ENCODE measurements around the gene GON7. TPM values are rescaled to one million over a fixed set of nuclear protein-coding genes. Genes with fewer than 3 reads are reported as not detected.

GON7 gene
- total RNA-seq, 4 donors from 2014 or later, result 8.9 to 12.7 (median 11.5) TPM

DNA sequence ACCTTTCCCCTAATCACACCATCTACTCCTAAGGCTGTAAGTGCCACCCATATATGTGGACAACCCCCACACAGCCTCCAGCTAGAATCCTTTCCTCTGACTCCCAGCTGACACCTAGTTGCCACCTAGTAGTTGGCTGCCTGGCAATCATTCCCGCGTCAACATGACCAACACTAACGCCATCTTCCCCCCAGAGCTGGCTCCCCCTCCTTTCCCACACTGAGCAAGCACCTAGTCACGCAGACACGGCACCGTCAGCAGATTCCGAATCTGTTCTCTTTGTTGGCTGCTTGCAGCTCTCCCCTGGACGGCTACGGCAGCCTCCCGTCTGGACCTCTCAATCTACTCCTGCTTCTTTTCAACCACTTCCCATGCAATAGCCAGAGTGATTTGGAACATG, 27.9 kb upstream of the GON7 start:
- TF ChIP-seq, protein P1, sequence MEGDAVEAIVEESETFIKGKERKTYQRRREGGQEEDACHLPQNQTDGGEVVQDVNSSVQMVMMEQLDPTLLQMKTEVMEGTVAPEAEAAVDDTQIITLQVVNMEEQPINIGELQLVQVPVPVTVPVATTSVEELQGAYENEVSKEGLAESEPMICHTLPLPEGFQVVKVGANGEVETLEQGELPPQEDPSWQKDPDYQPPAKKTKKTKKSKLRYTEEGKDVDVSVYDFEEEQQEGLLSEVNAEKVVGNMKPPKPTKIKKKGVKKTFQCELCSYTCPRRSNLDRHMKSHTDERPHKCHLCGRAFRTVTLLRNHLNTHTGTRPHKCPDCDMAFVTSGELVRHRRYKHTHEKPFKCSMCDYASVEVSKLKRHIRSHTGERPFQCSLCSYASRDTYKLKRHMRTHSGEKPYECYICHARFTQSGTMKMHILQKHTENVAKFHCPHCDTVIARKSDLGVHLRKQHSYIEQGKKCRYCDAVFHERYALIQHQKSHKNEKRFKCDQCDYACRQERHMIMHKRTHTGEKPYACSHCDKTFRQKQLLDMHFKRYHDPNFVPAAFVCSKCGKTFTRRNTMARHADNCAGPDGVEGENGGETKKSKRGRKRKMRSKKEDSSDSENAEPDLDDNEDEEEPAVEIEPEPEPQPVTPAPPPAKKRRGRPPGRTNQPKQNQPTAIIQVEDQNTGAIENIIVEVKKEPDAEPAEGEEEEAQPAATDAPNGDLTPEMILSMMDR (IDR thresholded peaks at IDR 0.05; ENCODE audit: low read depth), result no peak

DNA sequence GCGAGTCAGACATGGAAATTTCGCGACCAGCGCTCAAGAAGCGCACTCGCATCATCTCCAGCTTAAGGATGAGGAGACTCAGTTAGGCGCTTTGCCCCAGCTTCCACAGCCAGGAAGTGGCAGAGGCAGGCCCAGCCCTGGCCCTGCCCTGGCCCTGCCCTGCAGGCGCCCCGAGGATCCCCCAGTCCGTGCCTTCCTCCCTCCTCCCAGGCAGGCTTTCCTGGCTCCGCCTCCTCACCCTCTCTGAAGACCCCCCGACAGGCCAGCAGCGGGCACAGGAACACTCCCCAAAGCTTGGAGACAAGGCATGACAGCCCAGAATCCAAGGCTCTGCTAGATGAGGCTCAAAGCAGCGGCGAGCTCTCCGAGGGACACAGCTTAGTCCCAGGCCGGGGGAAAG, 25.3 kb upstream of the GON7 start:
- TF ChIP-seq, protein P1 (IDR thresholded peaks at IDR 0.05; ENCODE audit: low read depth), result no peak

DNA sequence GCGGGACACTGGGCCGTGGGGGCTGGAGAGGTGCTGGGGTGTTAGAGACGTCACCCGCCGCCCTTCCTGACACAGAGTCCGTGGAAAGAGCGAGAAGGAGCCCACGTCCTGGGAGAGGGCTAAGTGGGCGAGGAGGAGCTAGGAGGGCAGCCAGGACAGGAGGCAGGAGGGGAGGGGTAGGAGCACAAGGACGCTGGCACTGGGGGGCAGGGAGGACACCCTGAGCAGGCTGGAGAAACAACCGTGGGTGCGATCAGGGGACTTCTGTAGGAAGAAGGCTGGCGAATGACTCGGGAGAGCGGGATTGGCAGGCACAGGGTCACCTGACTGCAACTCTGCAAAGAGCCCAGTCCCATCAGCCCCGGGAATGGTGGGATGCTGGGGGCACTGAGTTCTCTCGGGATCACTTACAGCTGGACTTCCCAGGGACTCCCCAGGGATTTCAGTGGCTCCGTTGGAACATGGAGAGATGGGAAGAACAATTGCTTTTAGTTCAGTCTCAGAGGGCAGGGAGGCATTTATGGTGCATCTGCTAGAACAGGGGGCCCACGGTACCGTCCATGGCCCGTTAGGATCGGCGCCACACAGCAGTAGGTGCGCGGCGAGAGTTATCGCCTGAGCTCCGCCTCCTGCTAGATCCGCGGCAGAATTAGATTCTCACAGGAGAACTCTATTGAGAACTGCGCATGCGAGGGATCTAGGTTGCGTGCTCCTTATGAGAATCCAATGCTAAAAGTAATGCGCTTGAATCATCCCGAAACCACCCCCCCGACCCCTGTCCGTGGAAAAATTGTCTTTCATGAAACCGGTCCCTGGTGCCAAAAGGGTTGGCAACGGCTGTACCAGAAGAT, 24.5 kb upstream of the GON7 start:
- TF ChIP-seq, protein P1 (IDR thresholded peaks at IDR 0.05; ENCODE audit: low read depth), result no peak

DNA sequence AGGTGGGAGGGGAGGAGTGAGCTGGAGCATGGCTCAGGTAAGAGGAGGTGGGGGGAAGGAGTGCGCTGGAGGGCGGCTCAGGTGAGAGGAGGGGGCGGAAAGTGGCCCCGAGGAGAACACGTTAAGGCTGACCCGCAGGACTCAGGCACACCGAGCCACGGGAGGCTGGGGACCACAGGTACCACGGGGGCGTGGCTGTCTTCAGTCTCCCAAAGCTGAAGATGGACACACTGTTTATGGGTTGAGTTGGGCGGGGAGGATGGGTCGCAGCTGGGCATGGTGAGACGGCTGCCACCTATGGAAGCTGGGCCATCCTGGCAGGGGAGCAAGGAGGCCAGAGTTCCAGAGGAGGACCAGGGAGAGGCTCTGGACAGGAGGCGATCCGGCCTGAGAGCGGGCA, 23.7 kb upstream of the GON7 start:
- TF ChIP-seq, protein P1 (IDR thresholded peaks at IDR 0.05; ENCODE audit: low read depth), result no peak

DNA sequence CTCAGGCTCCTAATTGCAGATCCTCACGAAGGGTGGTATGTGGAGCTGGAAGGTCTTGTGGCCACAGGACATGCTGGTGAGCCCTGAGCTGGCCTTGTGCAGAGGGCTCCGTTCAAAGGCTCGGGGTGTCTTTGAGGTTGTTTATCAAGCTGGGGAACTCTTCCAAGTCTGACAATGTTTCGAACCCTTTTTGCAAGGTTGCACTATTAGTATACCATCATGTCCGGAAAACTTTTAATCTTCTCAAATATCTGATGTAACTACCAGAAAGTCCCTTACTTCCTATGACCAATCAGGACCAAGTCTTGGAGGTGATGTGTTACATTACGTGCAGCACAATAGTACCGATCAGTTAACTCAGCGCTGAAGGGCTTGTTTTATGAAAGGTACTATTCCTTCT, 21.7 kb upstream of the GON7 start:
- TF ChIP-seq, protein P1 (IDR thresholded peaks at IDR 0.05; ENCODE audit: low read depth), result no peak

DNA sequence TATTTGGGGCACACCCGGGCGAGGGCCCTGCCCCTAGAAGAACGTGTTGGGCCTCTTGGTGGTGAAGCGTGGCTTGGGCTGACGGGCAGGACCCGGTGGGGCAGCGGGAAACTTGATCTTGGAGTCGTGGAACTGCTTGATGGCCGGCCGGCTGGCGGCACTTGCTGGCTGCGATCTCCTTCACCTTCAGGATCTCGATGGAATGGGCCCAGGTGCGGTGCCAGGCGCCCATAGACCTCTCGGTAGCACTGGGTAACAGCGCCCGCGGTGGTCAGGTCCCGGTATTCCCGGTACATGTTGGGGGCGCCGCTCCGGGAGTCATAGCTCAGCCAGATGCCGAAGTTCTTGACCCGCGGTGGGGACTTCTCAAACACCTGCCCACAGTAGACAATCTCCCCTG, 16.7 kb upstream of the GON7 start:
- TF ChIP-seq, protein P1 (IDR thresholded peaks at IDR 0.05; ENCODE audit: low read depth), result no peak

DNA sequence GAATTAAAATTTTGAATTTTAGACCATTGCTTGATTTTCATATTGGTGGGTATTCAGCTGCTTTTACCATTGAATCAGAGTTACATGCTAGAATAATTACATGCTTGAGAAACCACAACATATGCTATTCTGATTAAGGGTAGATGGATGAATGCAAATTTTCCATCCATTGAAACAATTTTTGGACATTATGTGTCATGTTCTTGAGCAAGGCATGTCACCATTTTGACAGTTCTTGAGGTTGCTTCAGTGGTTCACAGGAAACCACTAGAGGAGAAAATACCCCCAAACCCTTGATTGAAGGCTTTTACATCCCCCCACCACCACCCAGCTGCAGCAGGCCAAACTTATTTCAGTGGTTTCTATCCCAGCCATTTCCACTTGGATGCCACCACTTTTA, 13.6 kb upstream of the GON7 start:
- TF ChIP-seq, protein P1 (IDR thresholded peaks at IDR 0.05; ENCODE audit: low read depth), result no peak

All from subcutaneous adipose tissue (tissue), 4 donors.